OCI-LY7 (cell line): ENCODE measurements around the gene COL5A1. TPM values are rescaled to one million over a fixed set of nuclear protein-coding genes. Genes with fewer than 3 reads are reported as not detected.

Experiments
- BruUV-seq: library from RNA; stranded (reverse); fragments of 400-500 nt; replicated peaks from 2 replicates; lab custom pipeline; 2021; lab: Mats Ljungman, UMichigan
- CTCF ChIA-PET: fragments of 300-600 bp; sonication (Branson Sonifier 250); formaldehyde crosslinking; loops from one replicate; lab custom pipeline; 2022; ENCODE audit warnings: antibody characterized with exemption; ENCODE audit not compliant: unreplicated experiment; lab: Charles Lee
- POLR2A ChIA-PET: fragments of 300-600 bp; sonication (Branson Sonifier 250); formaldehyde crosslinking; loops from one replicate; lab custom pipeline; 2022; ENCODE audit warnings: antibody characterized with exemption; lab: Charles Lee
- DNase-seq: peaks from one replicate; pipeline ENCODE4 v3.0.0-alpha.2; 2015; ENCODE audit warnings: low spot score
- H2AFZ ChIP-seq: fragments of 200-600 bp; sonication (generic), shearing (Covaris generic); 2 replicates; pipeline ENCODE4 v1.6.1; 2014; ENCODE audit warnings: mild to moderate bottlenecking, antibody characterized with exemption, low read length, moderate library complexity
- H3K27ac ChIP-seq: fragments of 200-600 bp; sonication (generic); 2 replicates; pipeline ENCODE4 v1.5.1; 2014; ENCODE audit warnings: mixed run types, low read depth, mild to moderate bottlenecking, moderate library complexity, low read length, inconsistent platforms; ENCODE audit not compliant: poor library complexity, severe bottlenecking
- H3K36me3 ChIP-seq: fragments of 200-600 bp; sonication (generic); 2 replicates; pipeline ENCODE4 v1.6.1; 2014; ENCODE audit warnings: mild to moderate bottlenecking, antibody characterized with exemption, low read length, moderate library complexity, mixed read lengths; ENCODE audit not compliant: insufficient read depth
- H3K4me1 ChIP-seq: fragments of 200-600 bp; sonication (generic); 2 replicates; pipeline ENCODE4 v1.5.1; 2014; ENCODE audit warnings: mild to moderate bottlenecking, low read length; ENCODE audit not compliant: insufficient read depth, poor library complexity, severe bottlenecking
- H3K4me2 ChIP-seq: fragments of 200-600 bp; sonication (generic); 2 replicates; pipeline ENCODE4 v1.6.1; 2014; ENCODE audit warnings: mild to moderate bottlenecking, low read length
- H3K4me3 ChIP-seq: fragments of 200-600 bp; sonication (generic); 2 replicates; pipeline ENCODE4 v1.5.1; 2014; ENCODE audit warnings: mild to moderate bottlenecking, low read depth, low read length; ENCODE audit not compliant: poor library complexity, severe bottlenecking
- H3K79me2 ChIP-seq: fragments of 200-600 bp; sonication (generic); 2 replicates; pipeline ENCODE4 v1.6.1; 2016; ENCODE audit warnings: low read depth, mild to moderate bottlenecking, low read length, moderate library complexity, mixed read lengths; ENCODE audit not compliant: insufficient read depth
- H3K9me2 ChIP-seq: fragments of 200-600 bp; sonication (generic); 2 replicates; pipeline ENCODE4 v1.6.1; 2016; ENCODE audit warnings: mild to moderate bottlenecking, low read length, mixed read lengths; ENCODE audit not compliant: insufficient read depth
- H3K9me3 ChIP-seq: fragments of 200-600 bp; sonication (generic); 2 replicates; pipeline ENCODE4 v1.6.1; 2014; ENCODE audit warnings: mild to moderate bottlenecking, mixed run types, low read length, mixed read lengths
- H4K20me1 ChIP-seq: fragments of 200-600 bp; sonication (generic); 2 replicates; pipeline ENCODE4 v1.6.1; 2014; ENCODE audit warnings: mild to moderate bottlenecking, antibody characterized with exemption, low read length, moderate library complexity, mixed read lengths; ENCODE audit not compliant: insufficient read depth
- EZH2phosphoT487 ChIP-seq: fragments of 200-600 bp; sonication (generic); IDR thresholded peaks from 2 replicates; pipeline ENCODE4 v1.6.1; 2018; ENCODE audit warnings: low read depth, borderline replicate concordance, mild to moderate bottlenecking, mixed run types, antibody characterized with exemption, low read length, moderate library complexity, mixed read lengths
- intact Hi-C: fragments of 100-400 bp; cut with micrococcal nuclease; formaldehyde crosslinking; loops from one replicate; pipeline ENCODE4 v1.10.0; 2022; ENCODE audit not compliant: unreplicated experiment
- total RNA-seq, 2 experiments: library from RNA; depleted of rRNA in 1 of 2; stranded (reverse); fragments of >200 nt in 1 of 2; shearing (Covaris generic) in 1 of 2; gene quantifications; 2 replicates each; pipeline ENCODE4 v1.2.3, GENCODE V29; 2014 to 2022
- TF ChIP-seq, protein P1 (sequence below): fragments of 200-600 bp; sonication (generic); conservative IDR thresholded peaks from 2 replicates; pipeline ENCODE4 v1.5.1; 2014; ENCODE audit warnings: mild to moderate bottlenecking, antibody characterized with exemption, low read length, moderate library complexity, mixed read lengths

Gene COL5A1
- total RNA-seq, 2 experiments from 2014 or later = 12.2 to 28.6 TPM

DNA sequence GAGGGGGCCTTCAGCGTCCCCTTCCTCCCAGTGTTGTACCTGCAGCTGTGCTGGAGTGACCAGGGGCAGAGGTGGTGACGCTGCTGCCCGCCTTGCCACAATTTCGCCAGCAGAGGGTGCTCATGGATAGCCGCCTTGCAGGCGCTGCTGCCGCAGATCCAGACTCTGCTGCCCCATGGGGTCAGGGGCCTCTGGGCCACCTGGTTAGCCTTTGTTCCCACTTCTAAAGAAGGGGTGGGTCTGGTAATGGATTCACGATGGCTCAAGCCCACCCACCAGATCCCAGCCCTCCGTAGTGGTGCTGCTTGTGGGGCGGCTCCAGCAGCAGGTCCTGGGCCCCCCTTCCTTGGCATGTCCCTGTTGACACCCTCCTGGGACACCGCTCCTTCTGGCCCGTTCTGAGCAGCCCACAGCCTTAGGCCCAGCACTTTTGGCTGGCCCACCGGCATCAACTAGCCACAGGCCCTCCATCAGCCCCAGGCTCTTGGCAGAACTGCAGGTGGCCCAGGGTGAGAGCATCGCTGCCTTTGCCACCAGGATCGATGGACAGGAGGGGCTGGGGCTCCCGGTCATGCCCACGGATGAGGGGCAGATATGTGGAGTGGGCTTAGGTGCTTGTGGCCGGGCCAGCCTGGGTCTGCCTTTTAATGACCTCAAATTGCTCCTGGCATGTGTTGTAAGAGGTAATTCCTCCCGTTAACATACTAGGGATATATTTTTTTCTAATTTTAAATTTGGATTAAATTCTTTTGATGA, 57.2 kb downstream of the COL5A1 start:
- Histone ChIP-seq H2AFZ (no peak overlapping the region), H3K36me3 (no peaks in the 10 kb centered on the region), H3K9me3 (no peaks in the 10 kb centered on the region), H3K4me2 (no peak overlapping the region), H3K4me3 (no peak overlapping the region), H3K79me2 (no peaks in the 10 kb centered on the region), H4K20me1 (no peaks in the 10 kb centered on the region), H3K4me1 (no peaks in the 10 kb centered on the region), H3K9me2 (no peaks in the 10 kb centered on the region), H3K27ac (no peak overlapping the region)
- POLR2A ChIA-PET = no interaction called here
- CTCF ChIA-PET = interaction anchor here (1.0 kb wide), 1 partner anchor 284 kb away, joined by 3 read pairs; no protein-coding TSS in a partner anchor
- no TSS peak for BruUV-seq
- TF ChIP-seq, protein P1, sequence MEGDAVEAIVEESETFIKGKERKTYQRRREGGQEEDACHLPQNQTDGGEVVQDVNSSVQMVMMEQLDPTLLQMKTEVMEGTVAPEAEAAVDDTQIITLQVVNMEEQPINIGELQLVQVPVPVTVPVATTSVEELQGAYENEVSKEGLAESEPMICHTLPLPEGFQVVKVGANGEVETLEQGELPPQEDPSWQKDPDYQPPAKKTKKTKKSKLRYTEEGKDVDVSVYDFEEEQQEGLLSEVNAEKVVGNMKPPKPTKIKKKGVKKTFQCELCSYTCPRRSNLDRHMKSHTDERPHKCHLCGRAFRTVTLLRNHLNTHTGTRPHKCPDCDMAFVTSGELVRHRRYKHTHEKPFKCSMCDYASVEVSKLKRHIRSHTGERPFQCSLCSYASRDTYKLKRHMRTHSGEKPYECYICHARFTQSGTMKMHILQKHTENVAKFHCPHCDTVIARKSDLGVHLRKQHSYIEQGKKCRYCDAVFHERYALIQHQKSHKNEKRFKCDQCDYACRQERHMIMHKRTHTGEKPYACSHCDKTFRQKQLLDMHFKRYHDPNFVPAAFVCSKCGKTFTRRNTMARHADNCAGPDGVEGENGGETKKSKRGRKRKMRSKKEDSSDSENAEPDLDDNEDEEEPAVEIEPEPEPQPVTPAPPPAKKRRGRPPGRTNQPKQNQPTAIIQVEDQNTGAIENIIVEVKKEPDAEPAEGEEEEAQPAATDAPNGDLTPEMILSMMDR = peak; percentile 89
- TF ChIP-seq EZH2phosphoT487 = no peak
- intact Hi-C loops = loop anchor here (1.0 to 5.0 kb wide), 3 partner anchors 39 to 646 kb away; no protein-coding TSS in a partner anchor
- peak; percentile 60 for DNase-seq

DNA sequence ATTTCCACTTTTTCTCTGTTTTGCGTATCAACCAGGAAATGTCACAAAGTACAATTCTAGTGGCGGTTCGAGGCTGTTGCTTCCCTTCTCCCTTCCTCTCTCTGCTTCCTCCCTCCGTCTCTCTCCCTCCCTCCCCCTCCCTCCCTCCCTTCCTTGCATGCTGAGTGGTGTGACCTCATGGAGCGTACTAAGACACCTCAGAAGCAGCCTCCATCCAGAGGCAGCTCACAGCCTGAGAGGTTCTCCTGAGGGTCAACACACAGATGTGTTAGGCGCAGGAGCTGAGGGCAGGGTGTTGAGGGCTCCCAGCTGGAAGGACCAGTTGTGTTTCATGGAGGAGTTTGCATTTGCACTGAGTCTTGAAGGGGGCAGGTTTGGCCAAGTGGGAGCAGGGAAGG, 57.7 kb downstream of the COL5A1 start:
- no peaks in the 10 kb centered on the region for H3K79me2 ChIP-seq
- intact Hi-C loops = loop anchor here (2.0 to 5.0 kb wide), 2 partner anchors 38 to 645 kb away; no protein-coding TSS in a partner anchor
- no TSS peak for BruUV-seq

More for the DNA sequence above, 57.7 kb downstream of the COL5A1 start:
- DNase-seq = no peak
- no peak for TF ChIP-seq EZH2phosphoT487
- TF ChIP-seq, protein P1 = no peak
- Histone ChIP-seq H4K20me1 (no peaks in the 10 kb centered on the region), H3K9me2 (no peaks in the 10 kb centered on the region), H3K27ac (no peak overlapping the region), H3K36me3 (no peaks in the 10 kb centered on the region), H2AFZ (no peak overlapping the region), H3K4me3 (no peak overlapping the region), H3K4me1 (no peaks in the 10 kb centered on the region), H3K9me3 (no peaks in the 10 kb centered on the region), H3K4me2 (no peak overlapping the region)
- POLR2A ChIA-PET = no interaction called here
- CTCF ChIA-PET = no interaction called here
